Common myeloid progenitor, CD34-positive (primary cell): ENCODE results near the gene WDR90. TPM values are rescaled to one million over a fixed set of nuclear protein-coding genes. Genes with fewer than 3 reads are reported as not detected.

Experiments
- CTCF ChIA-PET: fragments of 350-600 bp; sonication (Branson Sonifier 250); formaldehyde crosslinking; loops from one replicate; lab custom pipeline; 2021; ENCODE audit warnings: antibody characterized with exemption; lab: Charles Lee
- POLR2A ChIA-PET: fragments of 350-600 bp; sonication (Branson Sonifier 250); formaldehyde crosslinking; loops from one replicate; lab custom pipeline; 2021; ENCODE audit warnings: antibody characterized with exemption; lab: Charles Lee
- DNase-seq, 3 donors: peaks; one replicate each; pipeline versions ENCODE4 v3.0.0 to v3.0.0-alpha.2; 2013
- H3K27ac ChIP-seq, 2 experiments: 1 replicate in 1 of 2; 2 replicates in 1 of 2; pipeline ENCODE4 v1.7.0; 2013; ENCODE audit warnings: inconsistent platforms in 2 of 2, low read length in 2 of 2, mild to moderate bottlenecking in 2 of 2, low read depth in 1 of 2, moderate library complexity in 1 of 2; ENCODE audit not compliant: severe bottlenecking in 2 of 2, insufficient read depth in 1 of 2, poor library complexity in 1 of 2
- H3K27me3 ChIP-seq, 5 experiments: replicated peaks in 2 of 5; 1 replicate in 3 of 5; 2 replicates in 2 of 5; pipeline versions ENCODE4 v1.6.1 to v1.7.0; 2013; ENCODE audit warnings: low read length in 4 of 5, mild to moderate bottlenecking in 2 of 5, moderate library complexity in 2 of 5, inconsistent platforms in 1 of 5; ENCODE audit not compliant: insufficient read depth in 5 of 5, control insufficient read depth in 4 of 5
- H3K36me3 ChIP-seq, 4 experiments: 1 replicate in 2 of 4; 2 replicates in 2 of 4; pipeline versions ENCODE4 v1.6.1 to v1.7.0; 2013; ENCODE audit warnings: low read length in 3 of 4, control low read depth in 1 of 4, mild to moderate bottlenecking in 1 of 4; ENCODE audit not compliant: control insufficient read depth in 4 of 4, insufficient read depth in 4 of 4
- H3K4me1 ChIP-seq, 4 experiments: 1 replicate in 3 of 4; 2 replicates in 1 of 4; pipeline versions ENCODE4 v1.6.1 to v1.7.1; 2013; ENCODE audit warnings: low read length in 3 of 4, mild to moderate bottlenecking in 3 of 4, control low read depth in 1 of 4, inconsistent platforms in 1 of 4, moderate library complexity in 1 of 4; ENCODE audit not compliant: control insufficient read depth in 4 of 4, insufficient read depth in 4 of 4; ENCODE audit errors: control extremely low read depth in 1 of 4
- H3K4me3 ChIP-seq, 7 experiments: 1 replicate in 4 of 7; 2 replicates in 3 of 7; pipeline versions ENCODE4 v1.5.1 to v1.7.0; 2013; ENCODE audit warnings: mild to moderate bottlenecking in 7 of 7, low read length in 6 of 7, moderate library complexity in 6 of 7, inconsistent platforms in 2 of 7, low read depth in 2 of 7, control low read depth in 1 of 7; ENCODE audit not compliant: insufficient read depth in 4 of 7, control insufficient read depth in 1 of 7; ENCODE audit errors: extremely low read depth in 1 of 7
- H3K9me3 ChIP-seq, 5 experiments: 1 replicate in 4 of 5; 2 replicates in 1 of 5; pipeline versions ENCODE4 v1.6.1 to v1.7.1; 2013; ENCODE audit warnings: low read length in 4 of 5, mild to moderate bottlenecking in 2 of 5, inconsistent platforms in 1 of 5, low read depth in 1 of 5, moderate library complexity in 1 of 5; ENCODE audit not compliant: control insufficient read depth in 4 of 5, insufficient read depth in 2 of 5; ENCODE audit errors: control extremely low read depth in 1 of 5
- WGBS: methylation state at CpG from one replicate; pipeline ENCODE4 v1.1.5; 2013; ENCODE audit not compliant: insufficient coverage; 5-methylcytosine and 5-hydroxymethylcytosine counted together
- polyA plus RNA-seq: library from polyadenylated mRNA; unstranded; fragments of 120-200 nt; gene quantifications from one replicate; pipeline ENCODE4 v1.2.1, GENCODE V29; 2013

Gene WDR90
- 18.5 TPM for polyA plus RNA-seq

DNA sequence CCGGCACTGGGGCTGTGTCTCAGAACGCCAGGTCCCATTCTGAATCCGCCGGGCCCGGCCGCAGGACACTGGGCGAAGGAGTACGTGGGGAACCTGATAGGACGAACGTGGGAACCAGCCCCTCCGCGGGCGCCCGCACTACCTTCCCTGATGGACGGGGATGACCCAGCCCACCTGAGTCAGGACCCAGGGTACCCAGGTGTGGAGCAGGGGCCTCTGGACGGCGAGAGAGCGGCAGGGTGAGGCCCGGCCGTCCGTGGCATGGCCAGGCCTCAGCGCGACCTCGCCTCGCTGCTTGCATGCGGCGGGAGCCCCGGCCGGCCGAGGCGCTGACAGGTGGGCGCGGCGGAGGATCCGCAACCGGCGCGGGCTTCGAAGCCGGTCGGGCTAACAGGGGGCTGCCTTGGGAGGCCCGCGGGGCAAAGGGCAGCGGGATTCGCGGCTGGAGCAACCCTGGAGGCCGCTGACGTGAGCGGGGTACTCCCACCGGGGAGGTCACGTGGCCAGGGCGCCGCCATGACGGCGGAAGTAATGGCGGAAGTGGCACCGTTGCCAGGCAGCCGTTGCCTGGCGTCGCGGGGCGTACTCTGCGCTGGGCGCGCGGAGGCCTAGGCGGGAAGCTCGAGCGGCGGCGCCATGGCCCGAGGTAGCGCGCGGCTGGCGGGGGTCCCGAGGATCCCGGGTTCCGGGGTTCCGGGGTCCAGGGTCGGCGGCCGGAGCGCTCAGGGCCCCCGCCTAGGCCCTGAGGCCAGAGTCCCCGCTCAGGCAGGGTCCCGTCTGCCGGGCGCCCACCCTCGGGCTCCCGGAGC is at the start of gene WDR90:
Gene WDR90 (plus strand): TSS at position 585 of the 809 bp plus-strand sequence. CDS start 52 bp downstream, at position 637.
- peaks cover 0 to 44% (median 6%) of the 10 kb centered on the region in 4 experiments for H3K36me3 ChIP-seq
- POLR2A ChIA-PET = interaction anchor here (0.7 kb wide), 1 partner anchor 41 kb away, joined by 4 read pairs; the partner anchor contains the start of gene WDR24
- peaks cover 0 to 31% (median 30%) of the 10 kb centered on the region in 4 experiments for H3K4me1 ChIP-seq
- H3K27ac ChIP-seq = peak within 1 kb of the TSS; percentile 79 to 88
- 0% methylated on average over 82 of the region's 91 CpGs for WGBS
- CTCF ChIA-PET = interaction anchor here (0.9 to 3.1 kb wide), 5 partner anchors 10 to 44 kb away, joined by 3 to 16 read pairs (median 3); partner anchors contain the start of genes METTL26 and RHOT2
- H3K27me3 ChIP-seq = no peaks in the 10 kb centered on the region
- no peaks in the 10 kb centered on the region for H3K9me3 ChIP-seq
- peak; percentile 89 to 94 (median 94) for DNase-seq
- H3K4me3 ChIP-seq = peak within 1 kb of the TSS; percentile 35 to 81 (median 73)

DNA sequence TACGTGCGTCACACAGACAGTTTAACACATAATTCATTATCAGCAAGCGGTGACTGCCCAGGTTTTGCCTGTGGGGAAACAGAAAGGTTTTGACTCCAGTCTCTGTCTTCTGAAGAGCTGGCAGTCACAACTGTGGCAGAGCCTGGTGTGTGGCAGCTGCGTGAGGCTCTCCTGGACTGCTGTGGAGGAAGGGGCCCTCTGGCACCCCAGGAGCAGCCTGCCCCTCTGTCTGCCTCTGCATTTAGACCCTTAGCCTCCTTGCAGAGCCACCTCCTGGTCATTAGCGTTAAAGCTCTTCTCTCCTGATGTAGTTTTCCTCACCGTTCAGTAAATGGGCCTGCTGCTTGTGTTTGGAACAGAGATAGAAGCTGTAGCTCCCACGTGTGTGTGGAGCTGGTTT is 48.4 kb upstream of the WDR90 start:
- CTCF ChIA-PET = interaction anchor here (1.0 to 2.4 kb wide), 14 partner anchors 8 to 210 kb away, joined by 3 to 20 read pairs (median 4); partner anchors contain the start of genes METTL26 and RAB40C
- H3K4me3 ChIP-seq = no peak overlapping the region
- POLR2A ChIA-PET = interaction anchor here (1.8 kb wide), 1 partner anchor 11 kb away, joined by 5 read pairs; the partner anchor contains the start of gene RAB40C
- H3K9me3 ChIP-seq = peaks cover 0 to 5% (median 3%) of the 10 kb centered on the region in 5 experiments
- H3K27me3 ChIP-seq = no peaks in the 10 kb centered on the region
- H3K27ac ChIP-seq = no peak overlapping the region
- DNase-seq = peak; percentile 60 to 73 (median 71)
- peaks cover 0 to 23% (median 14%) of the 10 kb centered on the region in 4 experiments for H3K36me3 ChIP-seq
- peaks cover 0 to 9% (median 7%) of the 10 kb centered on the region in 4 experiments for H3K4me1 ChIP-seq
- 38% methylated on average over 6 of the region's 7 CpGs for WGBS

DNA sequence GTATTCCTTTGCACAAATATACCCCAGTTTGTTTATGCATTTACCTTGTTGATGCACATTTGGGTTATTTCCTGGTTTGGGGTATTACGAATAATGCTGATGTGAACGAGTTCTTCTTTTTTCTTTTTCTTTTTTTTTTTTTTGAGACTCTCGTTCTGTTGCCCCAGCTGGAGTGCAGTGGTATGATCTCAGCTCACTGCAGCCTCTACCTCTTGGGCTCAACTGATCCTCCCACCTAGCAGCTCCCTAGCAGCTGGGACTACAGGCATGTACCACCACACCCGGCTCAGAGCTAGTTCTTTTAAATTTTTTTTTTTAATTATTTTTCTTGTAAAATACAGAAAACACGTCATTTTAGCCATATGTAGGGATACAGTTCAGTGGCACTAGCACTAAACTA is 45.2 kb upstream of the WDR90 start:
- H3K4me3 ChIP-seq = no peak overlapping the region
- ChIA-PET CTCF (no interaction called here), POLR2A (no interaction called here)
- H3K27me3 ChIP-seq = no peaks in the 10 kb centered on the region
- H3K27ac ChIP-seq = no peak overlapping the region
- DNase-seq = no peak
- 50% methylated on average over 1 of the region's 5 CpGs for WGBS
- H3K4me1 ChIP-seq = peaks cover 0 to 7% (median 5%) of the 10 kb centered on the region in 4 experiments
- H3K36me3 ChIP-seq = peaks cover 0 to 12% (median 7%) of the 10 kb centered on the region in 4 experiments
- peaks cover 0 to 5% (median 3%) of the 10 kb centered on the region in 5 experiments for H3K9me3 ChIP-seq

DNA sequence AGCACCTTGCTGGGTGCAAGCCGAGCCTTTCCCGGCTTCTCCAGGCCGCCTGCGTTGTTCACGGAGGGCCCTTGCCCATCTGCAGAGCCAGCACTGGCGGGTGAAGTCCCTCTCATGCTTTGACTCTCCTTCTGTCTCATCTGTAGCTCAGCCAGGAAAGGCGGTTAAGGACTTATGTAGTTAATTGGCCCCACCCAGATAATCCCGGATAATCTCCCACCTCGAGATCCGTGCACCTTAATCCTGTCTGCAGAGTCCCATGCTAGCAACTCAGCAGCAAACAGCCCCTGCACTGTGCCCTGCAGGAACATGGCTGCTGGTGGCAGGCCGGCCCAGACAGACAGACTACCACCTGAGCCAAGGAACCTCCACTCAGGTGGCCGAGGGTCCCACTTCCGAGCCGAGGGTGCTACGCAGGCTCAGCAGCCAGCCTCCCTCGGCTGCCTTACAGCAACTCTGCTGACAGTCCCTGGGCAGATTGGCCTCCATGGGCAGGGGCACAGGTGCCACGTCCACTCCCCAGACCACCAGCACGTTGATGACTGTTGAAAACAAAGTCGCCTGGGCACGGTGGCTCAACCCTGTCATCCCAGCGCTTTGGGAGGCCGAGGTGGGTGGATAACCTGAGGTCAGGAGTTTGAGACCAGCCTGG is 42.4 kb upstream of the WDR90 start:
- Histone ChIP-seq H3K4me1 (no peaks in the 10 kb centered on the region), H3K36me3 (peaks cover 0 to 6% (median 3%) of the 10 kb centered on the region in 4 experiments), H3K9me3 (peaks cover 0 to 5% (median 3%) of the 10 kb centered on the region in 5 experiments), H3K4me3 (no peak overlapping the region), H3K27ac (no peak overlapping the region), H3K27me3 (no peaks in the 10 kb centered on the region)
- ChIA-PET POLR2A (no interaction called here), CTCF (interaction anchor here (0.7 kb wide), 1 partner anchor 183 kb away, joined by 3 read pairs; no protein-coding TSS in a partner anchor)
- no peak for DNase-seq
- WGBS = 95% methylated on average over 18 of the region's 22 CpGs

DNA sequence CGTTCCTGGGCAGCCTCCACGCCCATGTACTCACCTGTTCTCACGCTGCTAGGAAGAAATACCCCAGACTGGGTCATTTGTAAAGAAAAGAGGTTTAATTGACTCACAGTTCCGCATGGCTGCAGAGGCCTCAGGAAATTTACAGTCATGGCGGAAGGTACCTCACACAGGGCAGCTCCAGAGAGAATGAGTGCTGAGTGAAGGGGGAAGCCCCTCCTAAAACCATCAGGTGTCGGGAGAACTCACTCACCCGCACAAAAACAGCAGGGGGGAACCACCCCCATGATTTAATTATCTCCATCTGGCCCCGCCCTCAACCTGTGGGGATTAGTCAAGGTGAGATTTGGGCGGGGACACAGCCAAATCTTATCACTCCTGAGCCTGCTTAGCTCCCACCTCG is 41.1 kb upstream of the WDR90 start:
- WGBS = 100% methylated on average over 5 of the region's 10 CpGs
- CTCF ChIA-PET = interaction anchor here (0.9 to 1.1 kb wide), 4 partner anchors 14 to 31 kb away, joined by 3 to 4 read pairs (median 3); no protein-coding TSS in a partner anchor
- H3K4me3 ChIP-seq = no peak overlapping the region
- DNase-seq = no peak
- peaks cover 0 to 6% (median 1%) of the 10 kb centered on the region in 4 experiments for H3K36me3 ChIP-seq
- H3K4me1 ChIP-seq = no peaks in the 10 kb centered on the region
- peaks cover 0 to 5% (median 3%) of the 10 kb centered on the region in 5 experiments for H3K9me3 ChIP-seq
- POLR2A ChIA-PET = no interaction called here
- no peak overlapping the region for H3K27ac ChIP-seq
- no peaks in the 10 kb centered on the region for H3K27me3 ChIP-seq

- ChIA-PET POLR2A (no interaction called here), CTCF (interaction anchor here (0.7 to 3.3 kb wide), 8 partner anchors 8 to 52 kb away, joined by 3 to 16 read pairs (median 4); no protein-coding TSS in a partner anchor)
- H3K27ac ChIP-seq = no peak overlapping the region
- 89% methylated on average over 9 of the region's 13 CpGs for WGBS
- H3K27me3 ChIP-seq = no peaks in the 10 kb centered on the region
- no peak for DNase-seq
- no peak overlapping the region for H3K4me3 ChIP-seq
- no peaks in the 10 kb centered on the region for H3K4me1 ChIP-seq
- H3K36me3 ChIP-seq = peaks cover 0 to 7% (median 2%) of the 10 kb centered on the region in 4 experiments
- peaks cover 0 to 5% (median 3%) of the 10 kb centered on the region in 5 experiments for H3K9me3 ChIP-seq
These were observed 39.8 kb upstream of the WDR90 start for GRCh38 chr16:609316-609715.
